ENCODE results near the gene FABP7. TPM values are rescaled to one million over a fixed set of nuclear protein-coding genes. Genes with fewer than 3 reads are reported as not detected.

Gene FABP7
- total and polyA plus RNA-seq, 2 of the 13 experiments (the other 11 are each of a cell fraction or from before 2014, with no cell fraction given): not detected

- TF ChIP-seq TRIM22 (IDR thresholded peaks at IDR 0.05): no peak
- peak; percentile 11; the same call in 1 of the 2 replicates for TF ChIP-seq SIX1 (CRISPR knock-in tag; IDR thresholded peaks at IDR 0.05; ENCODE audit: borderline replicate concordance)
- TF ChIP-seq ATRX (CRISPR knock-in tag; IDR thresholded peaks at IDR 0.05; ENCODE audit: borderline replicate concordance): no peak
- 0 out of 2 replicates have a peak, but pooled peaks have one; percentile 24 for TF ChIP-seq TFDP2 (CRISPR knock-in tag; IDR thresholded peaks at IDR 0.05)
- no peak for TF ChIP-seq ZNF597 (CRISPR knock-in tag; IDR thresholded peaks at IDR 0.05)
- TF ChIP-seq ETV6 (CRISPR knock-in tag; conservative IDR thresholded peaks at IDR 0.05): no peak; the same call in 1 of the 2 replicates
- TF ChIP-seq ZNF432 (CRISPR knock-in tag; IDR thresholded peaks at IDR 0.05; ENCODE audit: borderline replicate concordance): no peak
- no peak for TF ChIP-seq MAFG (CRISPR knock-in tag; IDR thresholded peaks at IDR 0.05)
- no peak for TF ChIP-seq ZNF674 (CRISPR knock-in tag; IDR thresholded peaks at IDR 0.05; ENCODE audit: low read depth)
- TF ChIP-seq CAMTA2 (CRISPR knock-in tag; IDR thresholded peaks at IDR 0.05; ENCODE audit: borderline replicate concordance): no peak
- TF ChIP-seq ZBTB8A (CRISPR knock-in tag; IDR thresholded peaks at IDR 0.05; ENCODE audit: borderline replicate concordance, low read depth): no peak; the same call in 1 of the 2 replicates
- 0 out of 2 replicates have a peak, but pooled peaks have one; percentile 31 for TF ChIP-seq MIXL1 (CRISPR knock-in tag; IDR thresholded peaks at IDR 0.05)
- no peak for TF ChIP-seq ZXDC (CRISPR knock-in tag; IDR thresholded peaks at IDR 0.05)
- TF ChIP-seq EEA1 (CRISPR knock-in tag; IDR thresholded peaks at IDR 0.05; ENCODE audit: borderline replicate concordance): no peak
- peak; percentile 62; the same call in 1 of the 2 replicates for TF ChIP-seq MIER3 (CRISPR knock-in tag; IDR thresholded peaks at IDR 0.05; ENCODE audit: borderline replicate concordance)
- TF ChIP-seq REST (IDR thresholded peaks at IDR 0.05; ENCODE audit: borderline replicate concordance in 1 of 2, low read depth in 1 of 2, low read length in 2 of 2): peak in 1 of 2 experiments; percentile 64; a peak in 1 of 4 replicates
- TF ChIP-seq CBX2 (IDR thresholded peaks at IDR 0.05; ENCODE audit: low read depth, low read length): no peak
- TF ChIP-seq CBX2 (CRISPR knock-in tag; IDR thresholded peaks at IDR 0.05; ENCODE audit: low read depth): no peak
- TF ChIP-seq NCOA2 (CRISPR knock-in tag; IDR thresholded peaks at IDR 0.05): peak; percentile 85
Observed at GRCh38 chr6:122790423-122791309, 11.2 kb downstream of the FABP7 start (continued).
